Colonic mucosa (tissue), 4 donors: ENCODE measurements around the gene BPIFB4. TPM values are rescaled to one million over a fixed set of nuclear protein-coding genes. Genes with fewer than 3 reads are reported as not detected.

Source experiments
- DNase-seq: peaks from one replicate; pipeline ENCODE4 v3.0.0-alpha.2; 2020
- H3K27ac ChIP-seq: fragments of 200-600 bp; one replicate; pipeline ENCODE4 v1.8.0; 2021
- H3K27me3 ChIP-seq: fragments of 200-600 bp; one replicate; pipeline ENCODE4 v1.8.0; 2021
- H3K36me3 ChIP-seq: fragments of 200-600 bp; one replicate; pipeline ENCODE4 v1.8.0; 2021
- H3K4me1 ChIP-seq: fragments of 200-600 bp; one replicate; pipeline ENCODE4 v1.8.0; 2021; ENCODE audit warnings: mild to moderate bottlenecking
- H3K4me3 ChIP-seq: fragments of 200-600 bp; one replicate; pipeline ENCODE4 v1.8.0; 2021
- H3K9ac ChIP-seq, 2 donors: one replicate each; pipeline ENCODE4 v1.7.0; 2013; ENCODE audit warnings: control low read depth in 2 of 2, low read depth in 2 of 2, low read length in 2 of 2
- H3K9me3 ChIP-seq: fragments of 200-600 bp; one replicate; pipeline ENCODE4 v1.8.0; 2021
- CTCF ChIP-seq: fragments of 200-600 bp; IDR thresholded peaks from one replicate; pipeline ENCODE4 v1.8.0; 2022; ENCODE audit warnings: antibody characterized with exemption, mild to moderate bottlenecking
- intact Hi-C: fragments of 100-400 bp; cut with DNase I; formaldehyde crosslinking; loops from one replicate; pipeline ENCODE4 v1.14.1; 2022
- total RNA-seq, 2 donors: library from RNA; stranded (reverse); fragmentation: NEBNext Ultra II Directional in 1 of 2; extraction: Animal tissue kit (Norgen Biotek cat#: 25700) in 1 of 2; gene quantifications; one replicate each; pipeline ENCODE4 v1.2.1, GENCODE V29; 2021
- donor health status: healthy.
- donor health status: DM: no; HTN: no; CAD: no.
- donor health status: DM: no; HTN: no; CAD: no.

The BPIFB4 gene
- total RNA-seq, 2 donors from 2014 or later, result not detected

GRCh38 chr20:33086052-33086722 is 6.7 kb downstream of the BPIFB4 start:
- Histone ChIP-seq H3K27me3 (no peaks in the 10 kb centered on the region), H3K9ac (no peak overlapping the region), H3K4me1 (no peaks in the 10 kb centered on the region), H3K9me3 (no peaks in the 10 kb centered on the region), H3K4me3 (no peak overlapping the region), H3K27ac (no peak overlapping the region), H3K36me3 (no peaks in the 10 kb centered on the region)
- intact Hi-C loops, result no loop called here
- TF ChIP-seq CTCF, result no peak
- no peak for DNase-seq

- H3K27ac ChIP-seq, result no peak overlapping the region
- no peaks in the 10 kb centered on the region for H3K9me3 ChIP-seq
- H3K36me3 ChIP-seq, result no peaks in the 10 kb centered on the region
- TF ChIP-seq CTCF, result no peak
- no peak overlapping the region for H3K4me3 ChIP-seq
- H3K4me1 ChIP-seq, result no peaks in the 10 kb centered on the region
- intact Hi-C loops, result loop anchor here (10.0 kb wide), 1 partner anchor 186 kb away; no protein-coding TSS in a partner anchor
- DNase-seq, result no peak
- H3K27me3 ChIP-seq, result no peaks in the 10 kb centered on the region
- no peak overlapping the region for H3K9ac ChIP-seq
Measured at GRCh38 chr20:33091147-33091546, 11.7 kb downstream of the BPIFB4 start.

GRCh38 chr20:33091693-33092092 is 12.2 kb downstream of the BPIFB4 start:
- Histone ChIP-seq H3K9ac (no peak overlapping the region), H3K36me3 (no peaks in the 10 kb centered on the region), H3K4me1 (no peaks in the 10 kb centered on the region), H3K27ac (no peak overlapping the region), H3K4me3 (no peak overlapping the region), H3K27me3 (no peaks in the 10 kb centered on the region), H3K9me3 (no peaks in the 10 kb centered on the region)
- no peak for TF ChIP-seq CTCF
- intact Hi-C loops, result loop anchor here (10.0 kb wide), 1 partner anchor 187 kb away; no protein-coding TSS in a partner anchor
- DNase-seq, result no peak

GRCh38 chr20:33092361-33092760 is 12.9 kb downstream of the BPIFB4 start:
- intact Hi-C loops, result loop anchor here (10.0 kb wide), 1 partner anchor 188 kb away; no protein-coding TSS in a partner anchor
- H3K36me3 ChIP-seq, result no peaks in the 10 kb centered on the region
- no peak for TF ChIP-seq CTCF
- DNase-seq, result no peak
- no peak overlapping the region for H3K27ac ChIP-seq
- H3K27me3 ChIP-seq, result no peaks in the 10 kb centered on the region
- H3K9me3 ChIP-seq, result no peaks in the 10 kb centered on the region
- no peak overlapping the region for H3K4me3 ChIP-seq
- no peak overlapping the region for H3K9ac ChIP-seq
- no peaks in the 10 kb centered on the region for H3K4me1 ChIP-seq

- H3K27me3 ChIP-seq, result no peaks in the 10 kb centered on the region
- H3K36me3 ChIP-seq, result no peaks in the 10 kb centered on the region
- no peak overlapping the region for H3K4me3 ChIP-seq
- DNase-seq, result no peak
- intact Hi-C loops, result loop anchor here (10.0 kb wide), 1 partner anchor 188 kb away; no protein-coding TSS in a partner anchor
- no peaks in the 10 kb centered on the region for H3K9me3 ChIP-seq
- no peak for TF ChIP-seq CTCF
- no peak overlapping the region for H3K27ac ChIP-seq
- H3K4me1 ChIP-seq, result no peaks in the 10 kb centered on the region
- no peak overlapping the region for H3K9ac ChIP-seq
Measured at GRCh38 chr20:33093074-33093473, 13.6 kb downstream of the BPIFB4 start.
